Erythroblast (primary cell): Measurements from ENCODE around the gene TNFRSF19.

Source experiments
- GATA1 ChIP-seq: IDR thresholded peaks from 2 replicates; pipeline ENCODE4 v1.6.1; 2011; ENCODE audit warnings: low read depth, mild to moderate bottlenecking, control low read depth, low read length, moderate library complexity
- POLR2A ChIP-seq: IDR thresholded peaks from 2 replicates; pipeline ENCODE4 v1.6.1; 2011; ENCODE audit warnings: mild to moderate bottlenecking, low read length

DNA sequence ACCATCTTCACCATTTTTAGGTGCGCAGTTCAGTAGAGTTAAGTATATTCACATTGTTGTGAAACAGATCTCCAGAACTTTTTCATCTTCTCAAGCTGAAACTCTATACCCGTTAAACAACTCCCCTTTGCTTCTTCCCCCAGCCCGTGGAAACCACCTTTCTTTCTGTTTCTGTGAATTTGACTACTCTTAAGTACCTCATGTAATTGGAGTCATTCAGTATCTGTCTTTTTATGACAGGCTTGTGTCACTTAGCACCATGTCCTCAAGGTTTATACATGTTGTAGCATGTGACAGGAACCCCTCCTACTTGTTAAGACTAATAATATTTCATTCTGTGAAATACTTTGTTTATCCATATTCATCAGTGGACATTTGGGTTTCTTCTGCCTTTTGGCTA lies 52.8 kb downstream of the TNFRSF19 start:
- TF ChIP-seq POLR2A (no peak), GATA1 (no peak)
